Stimulated activated CD8-positive, alpha-beta memory T cell treated with anti-CD3 and anti-CD28 coated beads, Interleukin-12 subunit alpha, Interleukin-12 subunit beta, amount 100 ng/mL, for 24 hours (primary cell): ENCODE data around the gene DNAJC4.
A peak's percentile ranks its signal among the peaks of the same experiment; 100 is the strongest.

Source experiments
- DNase-seq: peaks from one replicate; pipeline ENCODE4 v3.0.0-alpha.2; 2020; ENCODE audit errors: extremely low read depth

The DNAJC4 gene

GRCh38 chr11:64259533-64260067, 29.3 kb downstream of the DNAJC4 start:
- DNase-seq = no peak

GRCh38 chr11:64260147-64260708, 29.9 kb downstream of the DNAJC4 start:
- DNase-seq = no peak

GRCh38 chr11:64261556-64262080, 31.3 kb downstream of the DNAJC4 start:
- no peak for DNase-seq

- no peak for DNase-seq
These were observed 32.1 kb downstream of the DNAJC4 start for GRCh38 chr11:64262271-64263002.

GRCh38 chr11:64263021-64263946, 32.9 kb downstream of the DNAJC4 start:
- DNase-seq = no peak

DNA sequence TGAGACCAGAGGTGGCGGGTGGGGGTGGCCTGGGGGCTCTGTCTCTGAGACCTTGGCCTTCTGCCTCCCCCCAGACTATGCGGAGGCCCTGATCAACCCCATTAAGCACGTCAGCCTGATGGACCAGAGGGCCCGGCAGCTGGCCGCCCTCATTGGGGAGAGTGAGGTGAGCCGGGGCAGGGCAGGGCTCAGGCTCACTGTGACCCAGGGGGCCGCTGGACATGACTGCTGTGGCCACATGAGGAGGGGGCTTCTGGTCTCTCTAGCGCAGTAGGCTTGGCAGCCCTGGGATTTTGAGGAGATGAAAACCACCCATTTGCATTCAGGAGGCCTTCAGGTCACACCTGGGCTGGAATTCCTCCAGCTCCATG, 33.6 kb downstream of the DNAJC4 start:
- DNase-seq = no peak

GRCh38 chr11:64264371-64264852, 34.1 kb downstream of the DNAJC4 start:
- DNase-seq = no peak

GRCh38 chr11:64265176-64266160, 35.1 kb downstream of the DNAJC4 start:
- DNase-seq = no peak

DNA sequence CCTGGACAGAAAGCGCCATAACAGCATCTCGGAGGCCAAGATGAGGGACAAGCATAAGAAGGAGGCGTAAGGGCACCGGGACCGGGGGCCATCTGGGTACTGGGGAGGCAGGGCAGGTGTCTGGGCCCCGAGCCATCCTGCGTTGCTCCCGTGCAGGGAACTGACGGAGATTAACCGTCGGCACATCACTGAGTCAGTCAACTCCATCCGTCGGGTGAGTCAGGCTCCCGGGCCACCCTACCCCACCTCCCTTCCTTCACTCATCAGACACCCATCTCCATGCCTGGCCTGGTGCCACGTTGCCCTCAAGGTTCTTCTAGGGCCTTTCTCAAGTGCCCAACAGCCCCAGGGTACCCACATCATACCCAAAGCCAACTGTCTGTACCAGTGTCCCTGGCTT, 36.0 kb downstream of the DNAJC4 start:
- DNase-seq = no peak

DNA sequence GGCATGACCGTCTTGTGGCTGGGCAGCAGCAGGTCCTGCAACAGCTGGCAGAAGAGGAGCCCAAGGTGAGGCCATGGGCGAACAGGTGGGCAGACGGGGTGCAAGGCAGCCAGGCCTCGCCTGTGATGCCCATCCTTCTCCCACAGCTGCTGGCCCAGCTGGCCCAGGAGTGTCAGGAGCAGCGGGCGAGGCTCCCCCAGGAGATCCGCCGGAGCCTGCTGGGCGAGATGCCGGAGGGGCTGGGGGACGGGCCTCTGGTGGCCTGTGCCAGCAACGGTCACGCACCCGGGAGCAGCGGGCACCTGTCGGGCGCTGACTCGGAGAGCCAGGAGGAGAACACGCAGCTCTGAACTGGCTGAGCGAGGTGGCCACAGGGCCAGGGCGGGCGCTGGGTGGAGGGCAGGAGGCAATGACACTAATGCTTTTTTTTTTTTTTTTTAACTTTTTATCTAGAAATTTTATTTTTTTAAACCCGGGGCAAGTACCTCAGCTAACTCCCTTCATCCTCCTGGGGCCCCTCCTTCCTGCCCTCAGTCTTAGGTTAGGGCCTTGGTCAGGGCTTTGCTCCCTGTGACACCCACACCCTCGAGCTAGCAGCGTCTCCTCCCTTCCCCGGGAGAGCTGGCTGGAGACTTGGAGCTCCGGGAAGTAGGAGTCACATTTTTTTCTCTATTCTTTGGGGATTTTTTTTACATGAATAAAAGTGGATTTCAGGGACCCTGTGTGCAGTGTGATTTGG, 37.0 kb downstream of the DNAJC4 start:
- DNase-seq = no peak

DNA sequence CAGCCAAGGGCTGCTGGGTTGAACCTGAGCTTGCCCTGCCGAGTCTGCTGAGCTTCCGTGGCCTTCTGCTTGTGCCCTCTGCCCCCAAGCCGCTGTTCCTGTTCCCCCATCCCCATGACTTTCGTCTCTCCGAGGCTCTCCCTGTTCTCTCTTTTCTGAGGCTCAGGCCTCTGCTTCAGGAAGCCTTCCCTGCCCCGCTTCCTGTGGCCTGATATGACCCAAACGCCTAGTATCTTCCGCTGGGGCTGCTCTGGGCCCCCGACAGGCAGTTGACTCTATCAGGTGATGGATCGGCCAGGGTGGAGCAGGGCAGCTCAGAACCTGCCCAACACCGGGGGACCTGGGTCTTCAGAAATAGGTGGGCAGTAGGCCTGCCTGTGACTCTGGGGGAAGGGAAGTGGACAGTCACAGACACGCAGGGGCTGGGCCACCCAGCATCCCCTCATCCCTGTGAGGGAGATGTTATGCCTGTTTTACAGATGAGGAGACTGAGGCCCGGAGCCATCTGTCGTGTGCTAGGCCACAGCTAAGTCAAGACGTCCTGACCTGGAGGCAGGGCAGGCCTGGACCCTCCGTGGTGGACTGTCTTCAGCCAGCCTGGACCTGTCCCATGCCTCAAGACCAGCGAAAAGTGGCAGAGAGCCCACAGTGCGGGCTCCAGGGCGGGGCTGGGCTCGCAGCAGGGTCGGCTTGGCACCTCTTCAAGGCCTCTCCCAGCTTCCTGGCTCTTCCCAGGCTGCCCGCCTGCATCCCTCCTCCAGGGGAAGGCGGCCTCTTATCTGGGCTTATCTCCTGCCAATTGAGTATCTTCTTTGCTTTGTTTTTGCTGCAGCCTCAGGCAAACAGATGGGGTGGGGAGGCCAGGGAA, 37.9 kb downstream of the DNAJC4 start:
- DNase-seq = no peak

DNA sequence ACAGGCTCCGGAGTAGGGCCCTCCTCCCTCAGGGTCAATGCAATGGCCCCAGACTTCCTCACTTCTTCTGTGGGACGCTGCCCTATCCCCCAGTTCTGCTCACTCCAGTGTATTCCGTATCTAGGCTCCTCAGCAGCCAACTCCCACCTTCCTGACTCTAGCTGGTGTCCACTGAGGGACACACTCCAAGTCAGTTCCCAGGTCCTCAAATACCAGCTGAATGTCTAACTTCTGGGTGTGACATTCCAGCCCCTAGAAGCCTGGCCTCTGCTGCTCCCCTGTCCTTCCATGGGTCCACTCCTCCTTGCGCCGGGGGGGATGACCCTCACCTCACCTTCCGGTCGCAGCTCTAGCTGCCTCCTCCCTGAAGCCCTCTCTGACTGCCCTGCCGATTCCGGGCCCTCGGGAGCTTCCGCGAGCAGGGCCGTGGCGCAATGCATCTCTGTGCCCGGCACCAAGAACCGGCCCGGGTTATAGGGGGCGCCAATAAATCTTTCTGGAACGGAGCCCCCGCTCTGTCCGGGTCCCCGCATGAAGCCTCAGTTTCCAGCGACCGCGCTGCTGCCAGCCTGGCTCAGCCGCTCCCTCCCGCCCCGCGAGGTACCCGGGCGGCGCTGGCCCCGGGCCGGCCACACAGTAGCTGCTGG, 38.7 kb downstream of the DNAJC4 start:
- DNase-seq = no peak

DNA sequence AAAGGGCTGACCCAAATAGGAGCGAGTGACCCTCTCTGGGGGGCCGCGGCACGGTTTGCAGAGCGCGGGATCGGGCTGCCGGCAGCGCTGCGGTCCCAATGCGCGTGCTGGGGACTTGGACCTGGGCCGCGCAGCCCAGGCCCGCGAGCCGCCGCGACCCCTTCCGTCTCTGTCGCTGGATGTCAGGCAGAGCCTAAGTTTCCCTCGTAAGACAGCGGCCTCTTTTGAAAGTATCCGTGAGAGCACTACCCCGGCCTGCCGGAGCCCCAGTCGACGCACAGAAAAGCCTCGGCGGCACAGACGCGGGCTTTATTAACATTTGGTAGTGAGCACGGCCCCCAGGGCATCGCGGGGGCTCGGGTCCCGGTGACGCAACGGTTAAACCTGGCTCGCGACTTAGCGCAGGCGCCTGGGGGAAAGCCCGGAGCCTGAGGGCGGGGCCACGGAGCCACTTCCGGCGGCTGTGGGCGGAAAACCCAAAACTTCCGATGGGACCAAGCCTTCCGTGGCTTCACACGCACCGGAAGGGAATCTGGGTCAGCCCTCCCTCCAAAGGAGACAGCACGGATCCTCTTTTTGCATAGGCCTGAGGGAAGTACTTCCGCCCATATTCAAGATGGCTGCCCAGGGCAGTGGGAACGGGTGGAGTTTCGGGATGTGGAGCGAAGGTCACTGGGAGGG, 39.3 kb downstream of the DNAJC4 start:
- peak; percentile 92 for DNase-seq

DNA sequence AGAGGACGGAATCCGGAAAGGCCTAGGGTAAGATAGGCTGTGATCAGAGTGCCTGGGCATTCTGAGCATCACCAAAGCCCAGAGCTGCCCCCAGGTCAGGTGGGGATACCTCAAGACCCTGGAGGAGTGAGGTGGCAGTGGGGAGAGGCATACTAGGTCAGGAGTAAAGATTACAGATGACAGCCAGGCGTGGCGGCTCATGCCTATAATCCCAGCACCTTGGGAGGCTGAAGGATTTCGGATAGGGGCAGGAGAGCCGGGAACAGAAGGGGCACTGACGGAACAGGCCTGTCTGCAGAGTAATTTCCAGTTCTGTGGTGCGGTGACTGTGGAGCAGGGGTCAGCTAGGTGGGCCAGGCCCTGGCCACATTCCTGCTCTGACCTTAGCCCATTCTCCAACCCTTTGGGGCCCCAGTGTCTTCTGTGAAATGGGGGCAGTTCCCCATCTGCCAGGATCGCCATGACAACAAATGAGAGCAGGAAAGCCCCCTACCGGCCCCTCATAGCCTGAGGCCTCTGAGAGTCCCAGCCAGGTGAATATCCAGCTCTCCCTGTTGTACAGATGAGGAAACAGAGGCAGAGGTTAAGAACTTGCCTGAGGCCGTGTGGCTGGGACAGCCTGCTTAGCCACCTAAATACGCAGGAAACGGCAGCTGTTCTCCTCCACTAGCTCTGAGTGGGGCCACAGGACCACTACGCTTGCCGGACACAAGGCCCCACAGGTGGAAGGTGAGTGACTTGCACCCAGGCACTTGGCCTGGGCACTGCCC, 44.9 kb downstream of the DNAJC4 start:
- no peak for DNase-seq

DNA sequence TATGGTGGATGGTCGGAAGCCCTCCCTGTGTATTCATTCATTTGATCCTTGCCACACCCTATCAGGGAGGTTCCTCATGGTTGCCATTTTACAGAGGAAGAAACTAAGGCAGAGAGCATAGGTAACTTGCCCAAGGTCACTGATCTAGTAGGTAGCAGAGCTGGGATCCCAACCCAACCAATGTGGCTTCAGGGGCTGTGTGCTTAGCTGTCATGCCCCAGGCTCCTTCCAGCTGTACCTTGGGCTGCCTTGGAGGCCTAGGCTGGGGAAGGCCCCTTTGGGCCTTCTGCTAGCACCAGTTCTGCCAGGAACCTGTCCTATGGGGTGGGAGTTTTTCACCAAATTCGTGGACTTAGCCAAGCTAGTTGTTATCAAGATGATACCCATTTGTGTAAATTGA, 45.5 kb downstream of the DNAJC4 start:
- DNase-seq = no peak

DNA sequence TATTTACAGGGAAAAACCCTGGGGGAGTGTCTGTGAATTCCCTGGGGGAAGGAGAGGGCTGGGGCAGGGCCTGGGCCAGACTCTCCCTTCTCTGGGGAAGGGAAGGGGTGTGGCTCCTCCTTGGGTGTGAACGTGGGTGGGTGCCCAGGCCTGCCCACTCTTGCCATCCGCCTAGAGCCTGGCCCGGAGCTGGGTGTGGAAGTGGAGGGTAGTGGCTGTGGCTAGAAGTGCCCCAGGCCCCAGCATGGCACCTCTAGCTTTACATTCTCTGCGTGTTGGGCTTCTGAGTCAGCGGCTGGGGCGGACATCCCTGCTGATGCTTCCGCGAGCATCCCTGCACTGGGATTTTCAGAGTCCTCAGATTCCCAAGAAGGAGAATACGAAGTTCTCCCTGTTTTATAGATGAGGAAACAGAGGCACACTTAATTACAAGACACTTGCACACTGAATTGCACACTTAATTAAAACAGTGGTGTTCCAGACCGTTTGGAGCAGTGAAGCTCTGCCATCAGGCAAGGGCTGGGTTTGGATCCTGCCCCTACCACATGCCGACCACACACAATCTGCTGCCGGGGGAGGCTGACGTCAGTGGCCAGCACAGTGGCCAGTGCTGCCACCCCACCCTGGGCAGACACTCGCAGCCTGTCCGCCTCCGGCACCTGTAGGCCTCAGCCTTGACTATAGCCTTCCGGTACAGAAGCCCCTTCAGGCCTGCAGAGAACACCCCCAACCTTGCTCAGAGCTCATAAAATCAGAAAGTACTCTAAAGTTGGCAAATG, 46.5 kb downstream of the DNAJC4 start:
- DNase-seq = no peak
